ENCODE results near the gene TTF1. TPM values are rescaled to one million over a fixed set of nuclear protein-coding genes. Genes with fewer than 3 reads are reported as not detected.
A peak's percentile ranks its signal among the peaks of the same experiment; 100 is the strongest.

Gene TTF1
- total RNA-seq, 1 donor from 2014 or later, result 22.3 TPM

DNA sequence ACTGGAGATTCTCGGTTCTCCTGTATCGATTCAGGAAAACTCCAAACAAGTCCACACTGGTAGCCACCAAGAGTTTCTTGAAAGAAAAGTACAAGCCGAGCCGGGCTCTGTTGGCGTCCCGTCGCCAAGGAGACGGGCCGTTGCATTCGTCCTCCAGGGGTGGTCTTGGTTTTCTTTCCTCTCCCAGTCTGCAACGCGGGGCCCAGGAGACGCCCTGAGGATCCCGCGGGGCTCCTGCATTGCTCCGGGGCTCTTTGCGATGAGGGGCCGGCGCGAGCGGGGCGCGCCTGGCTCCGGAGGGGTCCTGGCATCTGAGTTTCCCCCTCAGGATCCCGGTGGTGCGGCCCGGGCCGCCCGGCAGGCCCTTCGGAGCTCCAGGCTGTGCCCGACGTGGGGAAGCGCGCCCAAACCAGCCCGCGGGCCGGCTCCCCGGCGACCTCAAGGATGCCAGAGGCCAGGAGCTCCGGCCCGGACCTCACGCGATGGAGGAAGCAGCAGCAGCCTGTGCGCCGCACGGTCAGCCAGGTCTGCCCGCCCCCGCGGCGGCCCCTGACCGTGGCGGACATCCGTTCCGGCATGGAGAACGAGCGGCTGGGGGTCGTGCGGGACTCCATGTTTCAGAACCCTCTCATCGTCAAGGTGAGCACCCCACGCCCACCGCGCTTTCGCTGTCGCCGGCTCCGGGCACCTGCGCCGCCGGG is 3.3 kb upstream of the TTF1 start, which contains the start of gene CFAP77:
TSS of gene CFAP77 (plus strand) at position 384 of the 701 bp plus-strand sequence. CDS start at position 445, 61 bp downstream.
- Mint-ChIP-seq H3K27ac (ENCODE audit: unreplicated experiment) (peak within 1 kb of the TSS; percentile 57), H3K4me3 (ENCODE audit: unreplicated experiment) (peak within 1 kb of the TSS; percentile 83), H3K27me3 (ENCODE audit: unreplicated experiment) (peaks cover 7% of the 10 kb centered on the region), H3K9me3 (ENCODE audit: unreplicated experiment) (no peaks in the 10 kb centered on the region), H3K4me1 (ENCODE audit: unreplicated experiment) (peaks cover 32% of the 10 kb centered on the region), H3K36me3 (ENCODE audit: low read depth, unreplicated experiment) (no peaks in the 10 kb centered on the region)
- TF ChIP-seq, protein P1, sequence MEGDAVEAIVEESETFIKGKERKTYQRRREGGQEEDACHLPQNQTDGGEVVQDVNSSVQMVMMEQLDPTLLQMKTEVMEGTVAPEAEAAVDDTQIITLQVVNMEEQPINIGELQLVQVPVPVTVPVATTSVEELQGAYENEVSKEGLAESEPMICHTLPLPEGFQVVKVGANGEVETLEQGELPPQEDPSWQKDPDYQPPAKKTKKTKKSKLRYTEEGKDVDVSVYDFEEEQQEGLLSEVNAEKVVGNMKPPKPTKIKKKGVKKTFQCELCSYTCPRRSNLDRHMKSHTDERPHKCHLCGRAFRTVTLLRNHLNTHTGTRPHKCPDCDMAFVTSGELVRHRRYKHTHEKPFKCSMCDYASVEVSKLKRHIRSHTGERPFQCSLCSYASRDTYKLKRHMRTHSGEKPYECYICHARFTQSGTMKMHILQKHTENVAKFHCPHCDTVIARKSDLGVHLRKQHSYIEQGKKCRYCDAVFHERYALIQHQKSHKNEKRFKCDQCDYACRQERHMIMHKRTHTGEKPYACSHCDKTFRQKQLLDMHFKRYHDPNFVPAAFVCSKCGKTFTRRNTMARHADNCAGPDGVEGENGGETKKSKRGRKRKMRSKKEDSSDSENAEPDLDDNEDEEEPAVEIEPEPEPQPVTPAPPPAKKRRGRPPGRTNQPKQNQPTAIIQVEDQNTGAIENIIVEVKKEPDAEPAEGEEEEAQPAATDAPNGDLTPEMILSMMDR (IDR thresholded peaks at IDR 0.05; ENCODE audit: unreplicated experiment), result no peak
- peak; percentile 68 for DNase-seq (ENCODE audit: low spot score)

DNA sequence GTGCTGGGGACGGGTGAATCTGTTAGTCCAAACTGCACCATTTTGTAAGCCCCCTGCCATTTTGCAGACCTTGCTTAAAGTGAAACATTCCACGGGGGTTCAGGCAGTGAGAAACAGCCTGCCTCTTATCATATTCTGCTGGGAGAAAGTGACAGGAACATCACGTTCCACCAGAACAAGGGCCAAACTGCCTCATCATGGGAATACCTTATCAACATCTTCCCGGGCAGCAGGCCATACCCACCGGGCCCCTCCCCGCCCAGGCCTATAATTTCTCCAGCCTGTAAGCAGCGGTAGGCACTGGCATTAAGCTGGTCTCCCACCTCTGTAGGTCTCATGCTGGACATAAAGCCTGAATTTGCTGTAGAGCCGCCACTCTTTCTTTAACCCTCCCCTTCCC is 1.9 kb upstream of the TTF1 start:
- H3K27me3 Mint-ChIP-seq (ENCODE audit: unreplicated experiment), result peaks cover 8% of the 10 kb centered on the region
- H3K36me3 Mint-ChIP-seq (ENCODE audit: low read depth, unreplicated experiment), result no peaks in the 10 kb centered on the region
- H3K4me3 Mint-ChIP-seq (ENCODE audit: unreplicated experiment), result no peak overlapping the region
- DNase-seq (ENCODE audit: low spot score), result no peak
- TF ChIP-seq, protein P1 (IDR thresholded peaks at IDR 0.05; ENCODE audit: unreplicated experiment), result no peak
- H3K27ac Mint-ChIP-seq (ENCODE audit: unreplicated experiment), result peak overlapping the region; percentile 75
- H3K4me1 Mint-ChIP-seq (ENCODE audit: unreplicated experiment), result peaks cover 43% of the 10 kb centered on the region
- no peaks in the 10 kb centered on the region for H3K9me3 Mint-ChIP-seq (ENCODE audit: unreplicated experiment)

DNA sequence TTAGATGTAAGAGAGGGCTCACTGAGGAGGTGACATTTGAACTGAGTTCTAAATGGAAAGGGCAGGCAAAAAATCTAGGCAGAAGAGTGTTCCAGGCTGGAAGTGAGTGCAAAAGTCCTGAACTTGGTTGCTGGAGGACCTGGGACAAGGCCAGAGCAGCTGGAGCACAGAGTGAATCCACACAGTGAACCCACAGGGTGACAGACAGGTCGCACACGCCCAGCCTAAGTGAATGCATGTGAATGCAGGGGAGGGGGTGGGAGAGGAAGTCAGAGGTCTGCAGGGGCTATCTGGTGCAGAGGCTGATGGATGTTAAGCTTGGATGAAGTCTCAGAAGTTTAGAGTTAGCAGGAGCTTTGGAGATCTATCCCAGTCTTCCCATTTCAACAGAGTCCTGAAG is 556 bp upstream of the TTF1 start:
- Mint-ChIP-seq H3K36me3 (ENCODE audit: low read depth, unreplicated experiment) (peaks cover 4% of the 10 kb centered on the region), H3K27me3 (ENCODE audit: unreplicated experiment) (peaks cover 8% of the 10 kb centered on the region)

DNA sequence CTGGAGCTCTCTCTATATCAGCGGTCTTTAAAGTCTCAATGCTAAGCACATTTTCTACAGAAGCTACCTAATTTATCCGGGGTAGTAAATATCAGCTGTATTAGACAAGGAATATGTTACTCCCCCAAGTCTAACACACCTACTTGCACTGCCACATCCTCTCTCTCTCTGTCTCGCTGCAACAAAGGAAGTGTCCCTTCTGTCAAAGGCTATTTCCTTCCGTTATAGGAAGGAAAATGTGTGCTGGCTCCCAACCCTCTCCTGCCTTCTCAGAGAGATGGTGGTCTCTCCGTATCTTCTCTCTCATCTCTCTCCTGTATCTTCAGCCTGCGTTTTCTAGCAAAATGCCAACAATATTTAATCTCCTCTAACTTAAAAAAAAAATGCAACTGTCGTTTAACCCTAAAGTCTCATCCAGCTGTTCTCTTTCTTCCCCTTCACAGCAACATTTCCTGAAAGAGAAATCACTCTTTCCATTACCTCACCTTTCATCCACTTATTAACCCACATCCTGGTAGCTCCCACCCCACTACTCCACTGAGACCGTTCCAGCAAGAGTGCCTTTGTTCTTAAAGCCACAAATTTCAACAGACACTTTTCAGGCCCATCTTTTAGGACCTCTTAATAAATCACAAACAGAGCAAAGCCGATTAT is 2.3 kb downstream of the TTF1 start:
- Mint-ChIP-seq H3K27ac (ENCODE audit: unreplicated experiment) (peak overlapping the region; percentile 95), H3K27me3 (ENCODE audit: unreplicated experiment) (peaks cover 8% of the 10 kb centered on the region), H3K36me3 (ENCODE audit: low read depth, unreplicated experiment) (peaks cover 8% of the 10 kb centered on the region), H3K4me3 (ENCODE audit: unreplicated experiment) (peak overlapping the region; percentile 77), H3K4me1 (ENCODE audit: unreplicated experiment) (peaks cover 38% of the 10 kb centered on the region), H3K9me3 (ENCODE audit: unreplicated experiment) (no peaks in the 10 kb centered on the region)
- DNase-seq (ENCODE audit: low spot score), result no peak
- TF ChIP-seq, protein P1 (IDR thresholded peaks at IDR 0.05; ENCODE audit: unreplicated experiment), result no peak

More for the DNA sequence above, 556 bp upstream of the TTF1 start:
- Mint-ChIP-seq H3K4me1 (ENCODE audit: unreplicated experiment) (peaks cover 48% of the 10 kb centered on the region), H3K27ac (ENCODE audit: unreplicated experiment) (peak overlapping the region; percentile 66), H3K4me3 (ENCODE audit: unreplicated experiment) (peak overlapping the region; percentile 95), H3K9me3 (ENCODE audit: unreplicated experiment) (no peaks in the 10 kb centered on the region)
- TF ChIP-seq, protein P1 (IDR thresholded peaks at IDR 0.05; ENCODE audit: unreplicated experiment), result no peak
- no peak for DNase-seq (ENCODE audit: low spot score)

DNA sequence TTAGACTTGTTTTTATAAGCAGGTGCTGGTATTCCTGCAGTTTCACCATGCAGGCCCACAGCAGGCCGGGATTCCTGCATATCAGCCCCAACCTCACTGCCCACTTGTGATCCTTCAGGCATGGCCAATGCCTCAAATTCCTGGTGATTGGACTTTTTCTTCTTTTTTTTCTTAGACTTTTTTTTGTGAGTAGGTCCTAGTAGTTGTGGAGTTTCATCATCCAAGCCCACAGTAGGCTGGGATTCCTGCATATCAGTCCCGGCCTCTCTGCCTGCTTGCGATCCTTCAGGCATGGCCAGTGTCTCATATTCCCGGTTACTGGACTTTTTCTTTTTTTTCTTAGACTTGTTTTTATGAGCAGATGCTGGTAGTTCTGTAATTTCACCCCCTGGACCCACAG is 4.8 kb downstream of the TTF1 start:
- Mint-ChIP-seq H3K36me3 (ENCODE audit: low read depth, unreplicated experiment) (peaks cover 18% of the 10 kb centered on the region), H3K4me3 (ENCODE audit: unreplicated experiment) (no peak overlapping the region), H3K4me1 (ENCODE audit: unreplicated experiment) (peaks cover 29% of the 10 kb centered on the region), H3K27ac (ENCODE audit: unreplicated experiment) (no peak overlapping the region), H3K27me3 (ENCODE audit: unreplicated experiment) (peaks cover 1% of the 10 kb centered on the region), H3K9me3 (ENCODE audit: unreplicated experiment) (no peaks in the 10 kb centered on the region)
- no peak for DNase-seq (ENCODE audit: low spot score)
- TF ChIP-seq, protein P1 (IDR thresholded peaks at IDR 0.05; ENCODE audit: unreplicated experiment), result no peak
